Stimulated activated CD8-positive, alpha-beta memory T cell treated with anti-CD3 and anti-CD28 coated beads, Interleukin-4, amount 100 ng/mL, for 48 hours (primary cell): ENCODE data around the gene ATP8A1.
"Not testable (repeated sequence)": the region's sequence is repeated elsewhere in the genome, so short reads cannot be mapped to it uniquely, and the experiment has no call there.

Experiments used
- DNase-seq: peaks from one replicate; pipeline ENCODE4 v3.0.0-alpha.2; 2020

ATP8A1 gene

GRCh38 chr4:42461216-42461615 lies 195.7 kb downstream of the ATP8A1 start:
- DNase-seq: not testable (repeated sequence)

GRCh38 chr4:42460043-42460442 lies 196.9 kb downstream of the ATP8A1 start:
- no peak for DNase-seq

GRCh38 chr4:42458657-42459056 lies 198.2 kb downstream of the ATP8A1 start:
- no peak for DNase-seq

DNA sequence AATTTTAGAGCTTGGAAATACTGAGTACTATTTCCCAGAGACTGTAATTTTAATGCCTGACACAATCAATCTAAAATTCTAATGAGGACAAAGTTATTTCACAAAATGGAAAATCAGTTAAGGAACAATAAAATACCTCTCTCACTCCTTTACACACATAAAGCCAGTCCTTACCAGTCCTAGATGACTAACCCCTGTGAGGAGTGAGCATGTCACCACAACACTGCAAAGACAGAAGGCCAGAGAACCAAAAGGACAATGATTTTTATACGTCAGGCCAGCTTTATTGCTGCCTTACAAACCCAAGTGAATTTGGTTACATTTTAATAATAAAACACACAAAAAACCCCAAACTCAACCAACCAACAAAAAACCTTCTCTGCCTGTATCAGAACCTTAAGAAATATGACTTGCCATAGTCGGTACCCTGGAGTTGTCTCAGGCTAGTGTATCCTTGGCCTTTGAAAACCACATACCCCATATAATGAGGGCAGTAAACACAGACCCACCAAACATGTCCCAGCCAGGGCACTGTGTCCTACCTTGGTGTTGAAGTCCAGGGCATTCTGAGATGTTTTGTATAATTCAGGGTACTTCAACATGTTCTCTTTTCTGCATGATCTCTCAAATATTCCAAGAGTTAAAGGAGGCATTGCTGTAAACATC lies 202.0 kb downstream of the ATP8A1 start:
- no peak for DNase-seq

- no peak for DNase-seq
Observed at GRCh38 chr4:42453612-42454011, 203.3 kb downstream of the ATP8A1 start.

- no peak for DNase-seq
Observed at GRCh38 chr4:42452823-42453222, 204.1 kb downstream of the ATP8A1 start.

- no peak for DNase-seq
Observed at GRCh38 chr4:42446823-42447222, 210.1 kb downstream of the ATP8A1 start.

- no peak for DNase-seq
Observed at GRCh38 chr4:42445038-42445437, 211.9 kb downstream of the ATP8A1 start.

DNA sequence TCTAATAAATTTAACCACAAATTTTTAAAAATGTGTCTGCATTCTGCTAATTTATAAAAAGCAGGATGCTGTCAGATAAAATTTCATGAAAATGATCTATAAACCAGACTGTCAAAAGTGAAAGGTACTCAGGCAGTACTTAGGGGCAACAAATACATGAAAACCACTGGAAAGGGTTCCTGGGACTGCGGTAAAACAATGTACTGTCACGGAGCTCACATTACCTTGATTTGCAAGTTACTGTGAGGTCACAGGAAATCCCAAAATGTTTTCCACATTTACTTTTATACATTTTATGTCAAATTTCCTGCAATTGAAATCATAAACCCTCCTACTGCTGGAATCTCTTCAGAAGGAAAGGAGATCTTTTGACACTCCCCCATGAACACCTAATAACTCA lies 214.3 kb downstream of the ATP8A1 start:
- DNase-seq: no peak

DNA sequence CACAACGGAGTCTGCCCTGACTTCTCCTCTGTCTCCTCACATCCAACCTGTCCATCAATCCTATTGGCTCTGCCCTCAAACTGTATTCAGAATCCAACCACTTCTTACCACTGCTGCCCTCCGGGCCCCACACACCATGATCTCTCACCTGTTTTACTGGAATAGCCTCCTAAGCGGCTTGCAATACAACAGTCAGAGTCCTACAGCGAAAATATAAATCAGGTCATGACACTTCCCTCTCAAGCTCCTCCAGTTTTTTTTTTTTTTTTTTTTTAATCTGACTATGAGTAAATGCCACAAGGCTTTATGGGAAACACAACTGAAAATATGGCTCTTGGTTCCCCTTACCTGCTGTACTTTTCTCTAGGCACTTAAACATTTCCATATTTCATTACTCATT lies 216.8 kb downstream of the ATP8A1 start:
- DNase-seq: no peak

DNA sequence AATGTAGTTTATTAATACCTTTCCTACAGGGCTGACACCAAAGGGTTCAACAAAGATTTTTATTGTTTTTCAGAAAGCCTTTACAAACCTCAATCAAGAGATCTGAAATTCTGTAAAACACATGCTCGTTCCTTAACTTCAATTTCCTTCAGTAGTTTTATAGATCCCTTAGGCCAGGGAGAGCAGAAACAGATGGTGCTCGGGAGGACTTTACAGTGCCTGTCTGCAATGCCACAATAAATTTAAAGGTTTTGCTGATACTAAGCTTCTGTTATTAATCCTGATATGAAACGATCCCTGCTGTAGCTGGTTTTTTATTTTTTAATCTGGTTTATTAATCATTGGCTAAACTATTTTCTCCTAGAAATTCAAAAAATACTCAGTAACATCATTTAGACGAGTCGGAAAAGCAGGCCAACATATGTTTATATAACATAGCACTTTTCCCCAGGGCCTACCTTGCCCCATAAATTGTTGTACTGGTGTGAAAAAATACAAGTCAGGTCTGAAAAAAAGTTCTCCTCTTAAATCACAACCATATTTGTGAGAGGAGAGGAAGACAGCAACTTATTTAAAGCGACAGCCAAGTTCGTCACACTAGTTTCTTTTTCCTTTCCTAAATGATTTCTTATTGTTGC lies 219.9 kb downstream of the ATP8A1 start:
- DNase-seq: no peak

GRCh38 chr4:42428036-42428435 lies 228.9 kb downstream of the ATP8A1 start:
- DNase-seq: no peak

DNA sequence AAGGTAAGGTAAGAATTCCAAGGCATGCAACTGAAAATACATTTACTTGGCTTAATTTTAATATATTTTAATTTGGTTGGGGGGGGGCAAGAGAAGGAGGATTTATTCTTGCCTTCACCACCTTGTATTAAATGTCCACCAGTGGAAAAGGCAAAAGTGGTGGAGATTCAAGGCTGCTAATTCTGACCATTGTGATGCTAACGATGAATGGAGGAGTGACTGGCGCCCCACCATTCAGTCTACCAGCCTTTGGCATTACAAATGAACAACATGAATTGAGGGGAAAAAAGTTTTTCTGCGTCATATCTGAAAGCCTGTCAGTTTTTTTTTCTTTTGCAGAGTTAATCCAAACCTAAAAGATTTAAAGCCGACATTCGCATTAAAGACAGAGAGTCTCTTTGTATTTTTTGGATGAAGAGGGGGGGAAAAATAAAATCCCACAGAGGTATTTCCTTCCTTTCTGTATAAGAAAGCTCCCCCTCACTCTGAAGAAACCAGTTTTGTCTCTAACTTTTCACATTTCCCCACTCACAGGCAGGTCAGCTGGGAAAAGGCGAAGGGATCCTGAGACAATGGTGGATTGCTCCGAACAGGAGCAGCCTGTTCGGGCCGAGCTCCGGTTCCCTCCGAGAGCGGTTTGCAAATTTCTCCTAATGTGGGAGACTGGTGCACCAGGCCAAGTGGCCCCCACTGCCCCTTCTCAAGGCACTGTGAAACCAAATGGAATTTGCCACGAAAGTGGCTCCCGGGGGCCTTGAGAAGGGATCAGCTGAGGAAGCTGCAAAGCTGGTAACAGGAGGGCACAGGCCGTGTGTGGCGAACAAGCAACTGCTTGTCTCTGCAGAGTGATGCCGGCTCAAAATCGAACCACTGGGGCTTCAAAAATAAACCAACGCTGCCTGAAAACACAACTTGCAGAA lies 231.5 kb downstream of the ATP8A1 start:
- no peak for DNase-seq

GRCh38 chr4:42420140-42420539 lies 236.8 kb downstream of the ATP8A1 start:
- DNase-seq: no peak

GRCh38 chr4:42417550-42417949 lies 239.4 kb downstream of the ATP8A1 start:
- no peak for DNase-seq

DNA sequence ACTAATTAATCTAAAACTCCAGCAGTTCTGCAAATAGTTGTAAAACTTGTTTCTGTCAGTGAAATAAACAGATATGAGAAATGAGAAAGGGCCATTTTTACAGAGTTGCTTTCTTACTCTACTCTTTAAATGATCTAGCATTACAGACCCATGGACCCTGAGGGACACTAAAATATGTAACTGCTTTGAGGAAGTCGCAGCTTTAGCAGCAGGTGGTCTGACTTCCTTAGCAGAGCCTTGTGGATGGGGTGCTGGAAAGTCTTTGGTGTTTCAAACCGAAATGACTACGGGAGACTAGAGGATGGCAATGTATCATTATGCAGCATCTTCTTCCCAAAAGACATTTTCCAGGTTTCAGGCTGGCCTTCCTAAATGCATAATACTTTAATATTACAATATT lies 240.9 kb downstream of the ATP8A1 start:
- DNase-seq: no peak

DNA sequence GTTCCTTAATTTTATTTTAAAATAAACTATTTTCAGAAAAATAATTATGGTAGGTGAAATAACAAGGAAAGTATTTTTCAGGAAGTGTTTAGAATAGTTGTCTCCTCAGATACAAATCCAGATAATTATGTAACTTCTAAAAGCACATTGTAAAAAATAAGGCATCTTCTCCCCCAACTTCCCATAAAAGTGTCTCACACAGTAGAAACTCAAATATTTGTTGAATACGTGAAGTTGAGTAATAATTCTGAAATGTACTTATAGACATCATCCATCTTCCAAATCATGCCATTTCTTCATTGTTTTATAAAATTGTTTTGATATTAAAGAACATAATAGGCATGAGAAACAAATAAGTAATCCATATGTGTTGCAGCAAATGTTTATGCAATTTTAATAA lies 241.6 kb downstream of the ATP8A1 start:
- DNase-seq: no peak

- no peak for DNase-seq
Observed at GRCh38 chr4:42412251-42412650, 244.7 kb downstream of the ATP8A1 start.

DNA sequence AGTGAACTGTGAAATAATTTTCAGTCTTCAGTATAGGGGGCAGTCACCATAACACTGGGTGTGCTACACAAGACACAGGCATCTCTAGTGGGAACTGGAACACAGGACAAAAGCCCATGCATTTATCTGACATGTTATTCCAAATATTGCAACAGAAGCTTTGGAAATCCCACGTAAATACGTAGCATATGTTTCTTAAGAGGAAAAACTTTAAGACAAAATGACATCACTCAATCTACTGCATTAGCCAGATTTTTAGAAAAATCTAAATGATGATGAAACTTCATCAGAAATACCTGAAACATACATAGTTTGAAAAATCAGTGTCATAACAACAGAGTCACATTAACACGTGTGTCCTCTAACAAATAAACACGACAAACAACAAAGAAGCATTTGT lies 245.1 kb downstream of the ATP8A1 start:
- DNase-seq: no peak

DNA sequence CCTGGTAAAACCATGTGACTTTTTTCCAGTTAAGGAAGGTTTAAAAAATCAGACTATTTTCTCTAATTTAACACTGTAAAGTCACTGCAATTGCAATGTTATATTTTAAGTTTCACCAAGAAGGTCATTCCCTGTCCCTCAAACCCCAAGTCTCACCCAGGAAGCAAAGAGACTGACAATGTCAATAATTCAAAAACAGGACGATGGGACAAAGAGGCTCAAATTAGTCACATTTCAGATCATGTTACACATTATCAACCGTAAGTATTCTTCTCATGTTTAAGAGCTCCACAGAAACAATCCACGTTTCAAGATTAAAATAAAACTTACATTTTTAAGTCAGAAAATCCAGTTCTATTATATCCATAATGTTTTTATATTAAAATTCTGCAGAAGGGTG lies 246.5 kb downstream of the ATP8A1 start:
- DNase-seq: no peak

DNA sequence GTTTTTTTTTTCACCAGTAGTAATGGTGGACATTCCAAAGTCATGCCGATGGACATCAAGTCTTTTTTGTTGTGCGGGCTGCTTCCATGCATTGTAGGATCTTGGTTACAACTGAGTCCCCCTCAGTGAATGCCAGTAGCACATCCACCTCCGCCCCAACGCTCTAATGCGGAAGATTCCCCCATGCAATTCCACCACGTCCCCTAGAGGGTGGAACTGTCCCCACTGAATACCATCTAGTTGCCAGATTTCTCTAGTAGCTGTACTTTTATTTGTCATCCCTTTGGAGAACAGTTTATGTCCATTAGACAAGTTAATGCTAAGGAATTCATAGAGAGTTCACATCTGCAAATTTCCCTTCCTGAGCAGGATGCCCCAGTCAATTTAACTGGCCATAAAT lies 252.9 kb downstream of the ATP8A1 start:
- DNase-seq: no peak

DNA sequence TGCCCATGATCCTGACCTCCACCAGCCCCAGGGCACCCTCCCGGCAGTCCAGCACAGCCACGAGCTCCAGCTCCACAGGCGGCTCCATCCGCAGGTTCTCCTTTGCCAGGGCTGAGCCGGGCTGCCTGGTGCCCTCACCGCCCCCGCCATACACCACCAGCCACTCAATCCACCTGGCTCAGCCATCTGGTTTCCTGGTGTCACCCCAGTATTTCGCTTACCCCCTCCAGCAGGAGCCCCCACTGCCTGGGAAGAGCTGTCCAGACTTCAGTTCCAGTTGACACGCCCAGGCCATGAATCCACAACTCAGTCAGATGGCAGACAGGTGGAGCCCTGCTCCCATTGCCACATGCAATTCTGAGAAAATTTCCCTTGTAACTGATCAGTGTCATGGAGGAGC lies 255.7 kb downstream of the ATP8A1 start:
- no peak for DNase-seq

DNA sequence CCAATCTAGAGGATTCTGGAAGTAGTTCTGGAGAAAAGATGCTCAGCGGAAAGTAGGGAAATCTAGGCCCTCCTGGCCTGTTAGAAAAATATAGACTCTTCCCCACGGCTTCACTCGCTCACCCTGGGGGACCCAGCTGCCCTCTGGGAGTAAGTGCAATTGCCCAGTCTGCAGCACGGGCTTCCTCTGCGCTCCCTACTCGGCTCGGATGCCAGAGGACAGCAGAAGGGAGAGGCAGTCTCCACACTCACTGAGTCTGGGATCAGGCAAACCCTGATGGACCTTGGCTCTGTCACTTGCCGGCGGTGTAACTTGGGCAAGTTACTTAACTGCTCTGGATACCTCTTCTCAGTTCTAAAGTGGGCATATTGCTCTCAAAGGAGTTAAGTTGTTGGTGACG lies 257.5 kb downstream of the ATP8A1 start:
- peak; percentile 29 for DNase-seq

DNA sequence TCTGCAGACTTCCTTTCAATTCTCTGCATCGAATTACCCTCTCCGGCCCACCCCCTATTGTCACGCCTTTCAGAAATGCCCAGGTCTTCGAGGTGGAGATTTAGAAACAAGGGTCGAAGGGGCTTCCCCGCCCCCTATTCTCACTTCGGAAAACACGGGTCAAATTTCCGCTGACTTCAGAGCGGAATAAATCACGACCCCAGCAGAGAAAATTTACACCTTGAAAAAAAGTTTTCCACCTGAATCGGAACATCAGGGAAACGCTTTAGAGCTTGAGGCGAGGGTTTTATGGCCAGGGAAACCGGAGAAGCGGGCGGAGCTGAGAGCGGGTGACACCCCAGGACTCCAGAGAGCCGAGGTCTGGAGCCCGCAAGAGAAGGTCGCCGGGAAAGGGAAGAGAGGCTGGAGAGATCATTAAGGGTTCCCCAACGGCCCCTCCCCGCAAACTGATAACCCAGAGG lies 258.0 kb downstream of the ATP8A1 start:
- no peak for DNase-seq
